PFSK-1 (cell line): ENCODE measurements around the gene KRTAP10-12.

Experiments
- FOXP2 ChIP-seq: optimal IDR thresholded peaks from 2 replicates; pipeline ENCODE3; 2011; ENCODE audit warnings: borderline replicate concordance, control low read depth, inconsistent platforms; ENCODE audit not compliant: insufficient read depth; ENCODE audit errors: extremely low read length, extremely low read depth
- POLR2AphosphoS5 ChIP-seq: IDR thresholded peaks from 2 replicates; pipeline ENCODE4 v1.6.1; 2012; ENCODE audit warnings: low read depth, mild to moderate bottlenecking, control low read depth, low read length, moderate library complexity
- SIN3A ChIP-seq: IDR thresholded peaks from 2 replicates; pipeline ENCODE4 v1.6.1; 2012; ENCODE audit warnings: mild to moderate bottlenecking, low read length, moderate library complexity, borderline replicate concordance; ENCODE audit not compliant: insufficient read depth
- TAF1 ChIP-seq: IDR thresholded peaks from 2 replicates; pipeline ENCODE4 v1.6.1; 2012; ENCODE audit warnings: low read length, control low read depth, borderline replicate concordance; ENCODE audit not compliant: insufficient read depth
- TF ChIP-seq, protein P1 (sequence below), 2 experiments: IDR thresholded peaks; 2 replicates each; pipeline versions ENCODE4 v1.6.1 to v1.8.0; 2011 to 2012; ENCODE audit warnings: low read depth in 2 of 2, low read length in 2 of 2, control low read depth in 1 of 2, inconsistent platforms in 1 of 2, mild to moderate bottlenecking in 1 of 2, moderate library complexity in 1 of 2; ENCODE audit not compliant: insufficient read depth in 1 of 2

KRTAP10-12 gene

DNA sequence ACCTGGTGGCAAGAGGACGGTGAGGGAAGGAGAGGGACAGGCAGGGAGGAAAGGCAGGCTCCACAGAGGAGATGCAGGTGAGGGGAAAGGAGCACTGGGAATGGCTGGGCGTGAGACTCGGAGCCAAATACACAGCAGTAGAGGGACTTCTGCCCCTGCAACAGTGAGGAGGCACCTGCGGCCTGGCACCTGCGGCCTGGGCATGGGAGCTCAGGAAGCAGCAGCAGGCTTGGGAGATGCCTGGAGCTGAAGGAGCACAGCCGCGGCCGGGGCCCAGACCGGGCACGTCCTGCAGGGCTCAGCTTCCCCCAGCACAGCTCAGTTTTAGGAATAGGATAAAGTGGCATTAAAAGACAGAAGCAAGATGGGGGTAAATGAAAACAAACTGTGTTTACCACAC, 35.3 kb downstream of the KRTAP10-12 start:
- TF ChIP-seq TAF1 = no peak
- TF ChIP-seq, protein P1, sequence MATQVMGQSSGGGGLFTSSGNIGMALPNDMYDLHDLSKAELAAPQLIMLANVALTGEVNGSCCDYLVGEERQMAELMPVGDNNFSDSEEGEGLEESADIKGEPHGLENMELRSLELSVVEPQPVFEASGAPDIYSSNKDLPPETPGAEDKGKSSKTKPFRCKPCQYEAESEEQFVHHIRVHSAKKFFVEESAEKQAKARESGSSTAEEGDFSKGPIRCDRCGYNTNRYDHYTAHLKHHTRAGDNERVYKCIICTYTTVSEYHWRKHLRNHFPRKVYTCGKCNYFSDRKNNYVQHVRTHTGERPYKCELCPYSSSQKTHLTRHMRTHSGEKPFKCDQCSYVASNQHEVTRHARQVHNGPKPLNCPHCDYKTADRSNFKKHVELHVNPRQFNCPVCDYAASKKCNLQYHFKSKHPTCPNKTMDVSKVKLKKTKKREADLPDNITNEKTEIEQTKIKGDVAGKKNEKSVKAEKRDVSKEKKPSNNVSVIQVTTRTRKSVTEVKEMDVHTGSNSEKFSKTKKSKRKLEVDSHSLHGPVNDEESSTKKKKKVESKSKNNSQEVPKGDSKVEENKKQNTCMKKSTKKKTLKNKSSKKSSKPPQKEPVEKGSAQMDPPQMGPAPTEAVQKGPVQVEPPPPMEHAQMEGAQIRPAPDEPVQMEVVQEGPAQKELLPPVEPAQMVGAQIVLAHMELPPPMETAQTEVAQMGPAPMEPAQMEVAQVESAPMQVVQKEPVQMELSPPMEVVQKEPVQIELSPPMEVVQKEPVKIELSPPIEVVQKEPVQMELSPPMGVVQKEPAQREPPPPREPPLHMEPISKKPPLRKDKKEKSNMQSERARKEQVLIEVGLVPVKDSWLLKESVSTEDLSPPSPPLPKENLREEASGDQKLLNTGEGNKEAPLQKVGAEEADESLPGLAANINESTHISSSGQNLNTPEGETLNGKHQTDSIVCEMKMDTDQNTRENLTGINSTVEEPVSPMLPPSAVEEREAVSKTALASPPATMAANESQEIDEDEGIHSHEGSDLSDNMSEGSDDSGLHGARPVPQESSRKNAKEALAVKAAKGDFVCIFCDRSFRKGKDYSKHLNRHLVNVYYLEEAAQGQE (IDR thresholded peaks at IDR 0.05; ENCODE audit: insufficient read depth in 1 of 2, low read depth in 2 of 2, low read length in 2 of 2) = no peak
- TF ChIP-seq FOXP2 = no peak
- no peak for TF ChIP-seq POLR2AphosphoS5
- TF ChIP-seq SIN3A = no peak

DNA sequence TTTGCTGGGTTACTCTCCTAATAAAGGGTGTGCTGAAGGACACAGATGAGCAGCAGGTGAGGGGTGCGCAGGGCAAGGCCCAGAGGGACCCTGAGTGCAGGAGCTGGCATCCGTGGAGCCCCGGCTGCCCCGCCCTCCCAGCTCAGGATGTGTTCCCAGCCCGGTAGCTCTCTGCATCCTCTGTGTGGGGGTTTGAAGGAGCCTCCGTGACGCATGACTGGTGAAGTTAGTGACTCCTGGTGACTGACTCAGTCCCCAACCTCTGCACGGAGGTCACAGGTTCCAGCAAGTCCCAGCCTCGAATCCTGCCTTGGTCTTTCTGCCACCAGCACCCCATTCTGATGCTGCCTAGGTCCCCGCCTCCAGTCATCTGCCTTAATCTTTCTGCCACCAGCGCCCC, 36.0 kb downstream of the KRTAP10-12 start:
- no peak for TF ChIP-seq POLR2AphosphoS5
- no peak for TF ChIP-seq FOXP2
- TF ChIP-seq, protein P1 (IDR thresholded peaks at IDR 0.05; ENCODE audit: insufficient read depth in 1 of 2, low read depth in 2 of 2, low read length in 2 of 2) = no peak
- TF ChIP-seq TAF1 = no peak
- no peak for TF ChIP-seq SIN3A

DNA sequence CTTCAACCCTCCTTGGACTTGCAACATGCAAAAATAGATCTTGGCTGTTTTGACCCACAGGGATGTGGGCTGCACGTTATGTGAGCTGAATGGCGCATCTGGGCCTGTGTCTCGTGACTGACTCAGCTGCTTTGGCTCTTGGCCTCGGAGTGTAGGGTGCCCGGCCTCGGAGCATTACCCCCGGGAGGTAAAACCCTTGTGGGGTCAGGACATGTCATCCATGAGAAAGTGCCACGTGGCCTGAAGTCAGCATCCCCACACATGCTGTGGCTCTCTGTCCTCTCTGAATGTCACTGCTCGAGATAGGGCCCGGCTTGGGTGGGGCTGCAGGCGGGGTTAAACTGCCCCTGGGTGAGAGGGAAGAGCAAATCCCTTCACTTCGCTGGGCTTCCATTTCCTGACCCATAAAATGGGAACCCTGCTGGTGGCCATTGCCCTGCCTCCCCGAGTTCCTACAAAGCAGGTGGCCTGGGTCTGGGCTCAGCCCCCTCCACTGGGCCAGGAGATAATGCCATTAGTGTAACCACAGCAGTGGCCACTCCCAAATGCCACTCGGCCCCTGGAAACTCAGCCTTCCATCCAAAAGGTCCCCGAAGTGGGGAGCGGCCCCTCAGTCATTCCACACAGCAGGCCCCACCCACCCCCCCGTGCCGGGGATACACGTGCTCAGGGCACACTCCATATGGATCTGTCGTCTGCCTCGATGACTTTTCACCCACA, 37.2 kb downstream of the KRTAP10-12 start:
- TF ChIP-seq, protein P1 (IDR thresholded peaks at IDR 0.05; ENCODE audit: insufficient read depth in 1 of 2, low read depth in 2 of 2, low read length in 2 of 2) = no peak
- TF ChIP-seq TAF1 (no peak), SIN3A (no peak), FOXP2 (no peak), POLR2AphosphoS5 (no peak)

DNA sequence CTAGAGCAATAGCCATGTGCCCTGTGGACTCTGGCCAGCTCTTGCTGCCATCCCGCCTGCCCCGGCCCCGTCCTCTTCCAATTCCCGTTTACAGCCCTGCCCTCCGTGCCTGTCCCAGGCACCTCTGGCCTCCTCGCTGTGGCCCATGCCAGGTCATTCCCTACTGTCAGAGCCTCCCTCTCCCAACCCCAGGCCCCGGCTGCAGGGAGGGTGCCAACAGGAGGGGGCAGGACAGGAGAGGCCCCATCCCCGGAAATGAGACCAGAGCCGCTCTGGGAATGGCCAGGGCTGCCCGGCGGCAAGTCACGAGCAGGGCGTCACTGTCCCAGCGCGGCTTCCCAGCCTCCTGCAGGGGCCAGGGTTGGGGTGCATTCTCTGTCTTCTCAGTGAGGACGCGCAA, 37.9 kb downstream of the KRTAP10-12 start:
- TF ChIP-seq, protein P1 (IDR thresholded peaks at IDR 0.05; ENCODE audit: insufficient read depth in 1 of 2, low read depth in 2 of 2, low read length in 2 of 2) = no peak
- no peak for TF ChIP-seq POLR2AphosphoS5
- no peak for TF ChIP-seq TAF1
- no peak for TF ChIP-seq FOXP2
- no peak for TF ChIP-seq SIN3A

DNA sequence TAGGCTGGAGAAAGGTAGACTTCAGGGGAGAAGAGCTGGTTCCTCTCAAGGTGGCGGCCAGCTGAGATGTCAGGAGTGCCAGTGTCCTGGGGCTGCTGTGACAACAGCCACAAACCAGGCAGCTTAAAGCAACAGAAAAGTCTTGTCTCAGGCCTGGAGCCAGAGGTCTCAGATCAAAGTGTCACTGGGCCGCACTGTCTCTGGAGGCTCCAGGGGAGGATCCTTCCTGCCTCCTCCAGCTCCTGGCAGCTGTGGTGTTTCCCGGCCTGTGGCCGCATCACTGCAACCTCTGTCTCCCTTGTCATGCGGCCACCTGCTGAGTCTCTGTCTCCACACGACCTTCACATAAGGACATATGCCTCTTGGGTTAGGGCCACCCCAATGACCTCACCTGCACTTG, 38.8 kb downstream of the KRTAP10-12 start:
- TF ChIP-seq TAF1 (no peak), POLR2AphosphoS5 (no peak), FOXP2 (no peak), SIN3A (no peak)
- TF ChIP-seq, protein P1 (IDR thresholded peaks at IDR 0.05; ENCODE audit: insufficient read depth in 1 of 2, low read depth in 2 of 2, low read length in 2 of 2) = no peak
